ENCODE results near the gene MACROD1. TPM values are rescaled to one million over a fixed set of nuclear protein-coding genes. Genes with fewer than 3 reads are reported as not detected.
A peak's percentile ranks its signal among the peaks of the same experiment; 100 is the strongest.

Gene MACROD1
- total and polyA plus RNA-seq, 9 of the 15 experiments (the other 6 are each of a cell fraction or from before 2014, with no cell fraction given): 1.1 to 60.0 (median 26.4) TPM

DNA sequence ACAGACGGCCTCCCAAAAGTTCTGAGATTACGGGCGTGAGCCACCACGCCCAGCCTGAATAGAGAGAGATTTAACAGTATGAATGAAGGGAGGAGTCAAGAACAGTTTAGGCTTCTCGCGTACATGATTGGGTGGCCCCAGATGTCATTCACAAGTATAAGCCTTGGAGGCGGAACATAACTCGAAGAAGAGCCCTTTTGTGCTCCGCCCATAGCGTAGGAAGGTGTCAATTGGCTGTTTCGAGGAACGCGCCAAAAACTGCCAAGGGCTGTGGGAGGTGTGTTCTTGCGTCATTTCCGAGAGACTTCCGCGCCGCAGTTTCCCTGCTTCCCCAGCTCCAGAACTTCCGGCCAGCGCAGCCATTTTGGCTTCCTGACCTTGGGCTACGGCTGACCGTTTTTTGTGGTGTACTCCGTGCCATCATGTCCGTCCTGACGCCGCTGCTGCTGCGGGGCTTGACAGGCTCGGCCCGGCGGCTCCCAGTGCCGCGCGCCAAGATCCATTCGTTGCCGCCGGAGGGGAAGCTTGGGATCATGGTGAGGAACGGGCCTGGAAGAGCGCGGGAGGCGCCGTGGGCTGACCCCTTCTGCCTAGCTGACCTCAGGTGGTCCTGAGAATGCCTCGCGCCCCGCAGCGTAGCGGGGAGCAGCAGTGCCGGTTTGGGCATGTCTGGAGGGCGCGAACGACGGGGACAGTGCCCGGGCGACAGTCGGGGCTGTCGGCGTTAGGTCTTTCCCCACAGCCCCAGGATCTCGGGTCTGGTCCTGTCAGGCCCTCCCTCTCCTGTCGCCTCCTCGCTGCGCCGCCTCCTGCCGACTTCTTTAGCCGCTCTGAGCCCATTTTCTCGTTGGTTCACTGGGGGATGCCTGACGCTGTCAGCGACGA lies 191.4 kb downstream of the MACROD1 start, which contains the start of gene COX8A:
COX8A (plus strand) TSS at position 362 of the 885 bp plus-strand sequence; CDS start at position 423, 61 bp downstream.
- peak within 1 kb of the TSS; percentile 99 to 100 for H3K9ac ChIP-seq (ENCODE audit: insufficient read depth in 1 of 2, low read depth in 2 of 2, low read length in 2 of 2)
- POLR2A ChIA-PET: interaction anchor here (0.6 to 1.5 kb wide), 24 partner anchors 9 to 618 kb away, joined by 3 to 7 read pairs (median 4); partner anchors contain the start of genes FERMT3 and OTUB1
- no peaks in the 10 kb centered on the region for H3K9me1 ChIP-seq (ENCODE audit: control insufficient read depth, insufficient read depth, low read length)
- peak within 1 kb of the TSS; percentile 88 for H3K4me3 ChIP-seq
- TSS peak; percentile 83 for BruUV-seq (replicated peaks)
- peaks cover 17% of the 10 kb centered on the region for H4K20me1 ChIP-seq (replicated peaks; ENCODE audit: control insufficient read depth, insufficient read depth, low read length)
- ATAC-seq (peak; percentile 96), DNase-seq (ENCODE audit: extremely low read depth in 1 of 4, low spot score in 3 of 4) (peak; percentile 95 to 100 (median 96)), FAIRE-seq (peak; percentile 99)
- H3K4me1 ChIP-seq (replicated peaks in 1 of 2; ENCODE audit: control insufficient read depth in 2 of 2, insufficient read depth in 2 of 2, low read length in 2 of 2): peaks cover 15 to 33% of the 10 kb centered on the region in 2 experiments
- H3K27me3 ChIP-seq (ENCODE audit: control insufficient read depth in 2 of 2, insufficient read depth in 2 of 2, low read length in 2 of 2): no peaks in the 10 kb centered on the region
- H3K36me3 ChIP-seq (ENCODE audit: control insufficient read depth, insufficient read depth, low read length): peaks cover 29% of the 10 kb centered on the region
- intact Hi-C loops (cut with micrococcal nuclease): no loop called here
- CTCF ChIA-PET (ENCODE audit: low intra/inter-chr PET ratio): no interaction called here
- peak within 1 kb of the TSS; percentile 100 for H3K27ac ChIP-seq (ENCODE audit: extremely low read depth, low read depth, low read length)
- H3K79me2 ChIP-seq (ENCODE audit: control insufficient read depth, insufficient read depth, low read length): peaks cover 47% of the 10 kb centered on the region
- no peaks in the 10 kb centered on the region for H3K9me3 ChIP-seq (replicated peaks; ENCODE audit: control insufficient read depth, insufficient read depth, low read depth, low read length)
- H2AFZ ChIP-seq (ENCODE audit: low read depth, low read length): peak within 1 kb of the TSS; percentile 88
- under 1% methylated on average over 58 of the region's 67 CpGs for WGBS (ENCODE audit: insufficient coverage, low coverage, missing lambda C conversion rate)
- peak within 1 kb of the TSS; percentile 97 for H3K4me2 ChIP-seq (ENCODE audit: insufficient read depth, low read length)
- in situ Hi-C loops (cut with MboI): no loop called here
- peak; percentile 65 for TF ChIP-seq ASH1L (IDR thresholded peaks at IDR 0.05; ENCODE audit: borderline replicate concordance, low read depth, partially characterized antibody)
- TF ChIP-seq, protein P1, sequence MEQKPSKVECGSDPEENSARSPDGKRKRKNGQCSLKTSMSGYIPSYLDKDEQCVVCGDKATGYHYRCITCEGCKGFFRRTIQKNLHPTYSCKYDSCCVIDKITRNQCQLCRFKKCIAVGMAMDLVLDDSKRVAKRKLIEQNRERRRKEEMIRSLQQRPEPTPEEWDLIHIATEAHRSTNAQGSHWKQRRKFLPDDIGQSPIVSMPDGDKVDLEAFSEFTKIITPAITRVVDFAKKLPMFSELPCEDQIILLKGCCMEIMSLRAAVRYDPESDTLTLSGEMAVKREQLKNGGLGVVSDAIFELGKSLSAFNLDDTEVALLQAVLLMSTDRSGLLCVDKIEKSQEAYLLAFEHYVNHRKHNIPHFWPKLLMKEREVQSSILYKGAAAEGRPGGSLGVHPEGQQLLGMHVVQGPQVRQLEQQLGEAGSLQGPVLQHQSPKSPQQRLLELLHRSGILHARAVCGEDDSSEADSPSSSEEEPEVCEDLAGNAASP (IDR thresholded peaks at IDR 0.05): no peak
- TF ChIP-seq, protein P2, sequence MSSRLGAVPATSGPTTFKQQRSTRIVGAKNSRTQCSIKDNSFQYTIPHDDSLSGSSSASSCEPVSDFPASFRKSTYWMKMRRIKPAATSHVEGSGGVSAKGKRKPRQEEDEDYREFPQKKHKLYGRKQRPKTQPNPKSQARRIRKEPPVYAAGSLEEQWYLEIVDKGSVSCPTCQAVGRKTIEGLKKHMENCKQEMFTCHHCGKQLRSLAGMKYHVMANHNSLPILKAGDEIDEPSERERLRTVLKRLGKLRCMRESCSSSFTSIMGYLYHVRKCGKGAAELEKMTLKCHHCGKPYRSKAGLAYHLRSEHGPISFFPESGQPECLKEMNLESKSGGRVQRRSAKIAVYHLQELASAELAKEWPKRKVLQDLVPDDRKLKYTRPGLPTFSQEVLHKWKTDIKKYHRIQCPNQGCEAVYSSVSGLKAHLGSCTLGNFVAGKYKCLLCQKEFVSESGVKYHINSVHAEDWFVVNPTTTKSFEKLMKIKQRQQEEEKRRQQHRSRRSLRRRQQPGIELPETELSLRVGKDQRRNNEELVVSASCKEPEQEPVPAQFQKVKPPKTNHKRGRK (tag; IDR thresholded peaks at IDR 0.05): no peak
- TF ChIP-seq ILF3 (IDR thresholded peaks at IDR 0.05; ENCODE audit: borderline replicate concordance): no peak
- no peak for TF ChIP-seq RHOXF2B (CRISPR knock-in tag; conservative IDR thresholded peaks at IDR 0.05)
- TF ChIP-seq PHTF2 (CRISPR knock-in tag; IDR thresholded peaks at IDR 0.05): no peak
- TF ChIP-seq ZNF175 (CRISPR knock-in tag; IDR thresholded peaks at IDR 0.05; ENCODE audit: low read depth): no peak
- TF ChIP-seq POLR3A (IDR thresholded peaks at IDR 0.05; ENCODE audit: borderline replicate concordance, extremely low read depth, insufficient read depth, insufficient read length): no peak
- TF ChIP-seq NONO (IDR thresholded peaks at IDR 0.05; ENCODE audit: low read depth in 2 of 2, low read length in 1 of 2): no peak
- TF ChIP-seq NFIX (CRISPR knock-in tag; IDR thresholded peaks at IDR 0.05; ENCODE audit: low read depth): no peak
